Liver (tissue), 9 donors: Measurements from ENCODE around the gene KRT222. TPM values are rescaled to one million over a fixed set of nuclear protein-coding genes. Genes with fewer than 3 reads are reported as not detected.
A peak's percentile ranks its signal among the peaks of the same experiment; 100 is the strongest.

Experiments used
- DNase-seq: peaks from one replicate; pipeline ENCODE4 v3.0.0-alpha.2; 2017; ENCODE audit warnings: low spot score
- H3K27ac ChIP-seq, 2 donors: one replicate each; pipeline ENCODE4 v1.7.0; 2013; ENCODE audit warnings: inconsistent platforms in 2 of 2, low read length in 2 of 2, control low read depth in 1 of 2, low read depth in 1 of 2, mild to moderate bottlenecking in 1 of 2
- H3K27me3 ChIP-seq, 4 donors: one replicate each; pipeline versions ENCODE4 v1.6.1 to v1.7.0; 2013; ENCODE audit warnings: low read length in 3 of 4, inconsistent platforms in 1 of 4, mild to moderate bottlenecking in 1 of 4, moderate library complexity in 1 of 4; ENCODE audit not compliant: control insufficient read depth in 4 of 4, insufficient read depth in 4 of 4
- H3K36me3 ChIP-seq, 4 donors: one replicate each; pipeline versions ENCODE4 v1.6.1 to v1.7.0; 2013; ENCODE audit warnings: low read length in 3 of 4, mild to moderate bottlenecking in 3 of 4, low read depth in 1 of 4, moderate library complexity in 1 of 4; ENCODE audit not compliant: control insufficient read depth in 4 of 4, insufficient read depth in 3 of 4
- H3K4me1 ChIP-seq, 4 donors: one replicate each; pipeline versions ENCODE4 v1.6.1 to v1.7.0; 2013; ENCODE audit warnings: low read length in 3 of 4, mild to moderate bottlenecking in 3 of 4, moderate library complexity in 1 of 4; ENCODE audit not compliant: control insufficient read depth in 4 of 4, insufficient read depth in 4 of 4
- H3K4me3 ChIP-seq, 3 donors: one replicate each; pipeline versions ENCODE4 v1.6.1 to v1.7.0; 2013; ENCODE audit warnings: low read length in 3 of 3, control low read depth in 1 of 3, low read depth in 1 of 3, mild to moderate bottlenecking in 1 of 3
- H3K9ac ChIP-seq, 2 donors: one replicate each; pipeline ENCODE4 v1.7.0; 2013; ENCODE audit warnings: low read length in 2 of 2, mild to moderate bottlenecking in 2 of 2, moderate library complexity in 2 of 2, control low read depth in 1 of 2, low read depth in 1 of 2
- H3K9me3 ChIP-seq, 4 donors: one replicate each; pipeline versions ENCODE4 v1.6.1 to v1.7.0; 2013; ENCODE audit warnings: low read length in 3 of 4; ENCODE audit not compliant: control insufficient read depth in 4 of 4
- EGR1 ChIP-seq, 2 donors: IDR thresholded peaks; 2 replicates each; pipeline ENCODE4 v1.6.1; 2016 to 2018; ENCODE audit warnings: antibody characterized with exemption in 2 of 2, low read depth in 2 of 2
- FOXA1 ChIP-seq: IDR thresholded peaks from 2 replicates; pipeline ENCODE4 v1.6.1; 2016; ENCODE audit warnings: antibody characterized with exemption
- FOXA2 ChIP-seq: IDR thresholded peaks from 2 replicates; pipeline ENCODE4 v1.6.1; 2016; ENCODE audit warnings: antibody characterized with exemption
- GABPA ChIP-seq, 2 donors: IDR thresholded peaks in 1 of 2; conservative IDR thresholded peaks in 1 of 2; 2 replicates each; pipeline ENCODE4 v1.6.1; 2016; ENCODE audit warnings: antibody characterized with exemption in 2 of 2, mild to moderate bottlenecking in 1 of 2, moderate library complexity in 1 of 2
- HNF4A ChIP-seq, 2 donors: conservative IDR thresholded peaks; 2 replicates each; pipeline ENCODE4 v1.6.1; 2016; ENCODE audit warnings: antibody characterized with exemption in 2 of 2, mild to moderate bottlenecking in 2 of 2
- JUND ChIP-seq, 2 donors: IDR thresholded peaks; 2 replicates each; pipeline ENCODE4 v1.6.1; 2016; ENCODE audit warnings: antibody characterized with exemption in 2 of 2
- NR2F2 ChIP-seq: IDR thresholded peaks from 2 replicates; pipeline ENCODE4 v1.6.1; 2016; ENCODE audit warnings: antibody characterized with exemption
- RAD21 ChIP-seq, 2 donors: IDR thresholded peaks; 2 replicates each; pipeline ENCODE4 v1.6.1; 2016; ENCODE audit warnings: antibody characterized with exemption in 2 of 2, mild to moderate bottlenecking in 2 of 2
- RXRA ChIP-seq, 2 donors: IDR thresholded peaks; 2 replicates each; pipeline ENCODE4 v1.6.1; 2017 to 2018; ENCODE audit warnings: antibody characterized with exemption in 2 of 2, mild to moderate bottlenecking in 1 of 2
- TAF1 ChIP-seq: conservative IDR thresholded peaks from 2 replicates; pipeline ENCODE4 v1.6.1; 2016; ENCODE audit warnings: antibody characterized with exemption, mild to moderate bottlenecking
- YY1 ChIP-seq: IDR thresholded peaks from 2 replicates; pipeline ENCODE4 v1.6.1; 2016; ENCODE audit warnings: antibody characterized with exemption, mild to moderate bottlenecking
- WGBS: extraction: QIAGEN DNeasy Blood & Tissue Kit; methylation state at CpG from one replicate; pipeline ENCODE4 v1.1.7; 2013; 5-methylcytosine and 5-hydroxymethylcytosine counted together
- polyA plus RNA-seq, 2 donors: library from polyadenylated mRNA; stranded (reverse) in 1 of 2; unstranded in 1 of 2; fragments of 200-250 nt in 1 of 2; fragments of >200 nt in 1 of 2; fragmentation: Nextera tagmentation in 1 of 2; extraction: Ambion mirVana in 1 of 2; gene quantifications; one replicate each; pipeline versions ENCODE4 v1.2.1 to v1.2.3, GENCODE V29; 2013 to 2015
- total RNA-seq, 2 donors: library from RNA; depleted of rRNA; stranded (reverse); fragments of >200 nt; gene quantifications; one replicate each; pipeline ENCODE4 v1.2.3, GENCODE V29; 2014
- TF ChIP-seq, protein P1 (sequence below): IDR thresholded peaks from 2 replicates; pipeline ENCODE4 v1.6.1; 2016; ENCODE audit warnings: antibody characterized with exemption, mild to moderate bottlenecking
- TF ChIP-seq, protein P2 (sequence below): IDR thresholded peaks from 2 replicates; pipeline ENCODE4 v1.6.1; 2016; ENCODE audit warnings: antibody characterized with exemption
- TF ChIP-seq, protein P3 (sequence below): IDR thresholded peaks from 2 replicates; pipeline ENCODE4 v1.6.1; 2016; ENCODE audit warnings: antibody characterized with exemption
- TF ChIP-seq, protein P4 (sequence below): fragments of 150-350 bp; IDR thresholded peaks from 2 replicates; pipeline ENCODE4 v1.5.1; 2017; ENCODE audit warnings: improper control_type of control experiment, low read depth, low read length; ENCODE audit not compliant: missing input control
- donor health status: healthy.
- donor health status: healthy.
- donor health status: healthy.
- donor health status: healthy.
- donor health status: healthy.

KRT222 gene
- total and polyA plus RNA-seq, 4 donors: 1.9 to 5.6 (median 2.9) TPM

DNA sequence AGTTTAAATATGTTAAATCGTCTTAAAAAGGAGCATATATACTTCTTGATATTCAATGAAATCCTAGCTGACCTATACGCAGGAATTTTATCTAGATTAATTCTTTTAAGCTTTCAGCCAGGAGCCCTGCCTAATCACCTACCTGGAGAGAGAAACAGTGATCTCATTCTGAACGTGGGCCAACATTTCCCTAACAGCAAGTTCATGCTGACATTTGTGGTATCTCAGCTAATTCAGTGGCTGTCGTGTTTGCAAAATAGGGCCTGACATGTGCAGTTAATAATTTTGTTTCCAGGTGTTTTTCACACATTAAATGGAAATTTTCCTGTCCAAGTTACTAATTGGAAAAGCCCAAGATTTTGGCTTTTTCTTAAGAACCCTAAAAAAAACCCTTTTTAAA lies 21.2 kb upstream of the KRT222 start:
- 52% methylated on average over 4 of the region's 4 CpGs for WGBS

DNA sequence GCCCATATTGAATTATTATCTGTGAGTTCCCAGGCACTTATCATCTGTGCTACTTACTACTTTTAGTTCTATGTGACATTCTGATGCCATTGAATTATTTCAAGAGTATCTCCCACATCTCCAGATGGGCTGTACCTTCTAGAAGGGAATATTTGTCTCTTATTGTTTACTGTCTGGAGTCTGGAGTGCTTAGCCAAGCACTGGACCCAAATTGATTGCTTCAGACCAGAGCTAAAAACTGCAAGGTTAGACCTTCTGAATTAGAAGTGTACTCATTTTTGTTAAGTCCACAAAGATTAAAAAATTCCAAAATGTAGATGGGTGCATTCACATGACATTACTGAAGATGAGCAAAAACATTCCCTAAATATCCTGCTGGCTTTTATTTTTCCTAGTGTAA lies 16.0 kb upstream of the KRT222 start:
- Histone ChIP-seq H3K9ac (no peak overlapping the region), H3K36me3 (no peaks in the 10 kb centered on the region), H3K27me3 (no peaks in the 10 kb centered on the region), H3K9me3 (no peaks in the 10 kb centered on the region), H3K4me3 (no peak overlapping the region), H3K27ac (no peak overlapping the region), H3K4me1 (peaks cover 1 to 13% (median 12%) of the 10 kb centered on the region in 4 donors)
- TF ChIP-seq RAD21 (IDR thresholded peaks at IDR 0.05) (no peak), FOXA2 (no peak), HNF4A (conservative IDR thresholded peaks at IDR 0.05) (no peak), RXRA (IDR thresholded peaks at IDR 0.05) (no peak), YY1 (no peak), NR2F2 (no peak), GABPA (IDR thresholded peaks at IDR 0.05 in 1 of 2, conservative IDR thresholded peaks at IDR 0.05 in 1 of 2) (no peak), FOXA1 (no peak), EGR1 (IDR thresholded peaks at IDR 0.05; ENCODE audit: low read depth in 2 of 2) (no peak), TAF1 (no peak)
- TF ChIP-seq, protein P1, sequence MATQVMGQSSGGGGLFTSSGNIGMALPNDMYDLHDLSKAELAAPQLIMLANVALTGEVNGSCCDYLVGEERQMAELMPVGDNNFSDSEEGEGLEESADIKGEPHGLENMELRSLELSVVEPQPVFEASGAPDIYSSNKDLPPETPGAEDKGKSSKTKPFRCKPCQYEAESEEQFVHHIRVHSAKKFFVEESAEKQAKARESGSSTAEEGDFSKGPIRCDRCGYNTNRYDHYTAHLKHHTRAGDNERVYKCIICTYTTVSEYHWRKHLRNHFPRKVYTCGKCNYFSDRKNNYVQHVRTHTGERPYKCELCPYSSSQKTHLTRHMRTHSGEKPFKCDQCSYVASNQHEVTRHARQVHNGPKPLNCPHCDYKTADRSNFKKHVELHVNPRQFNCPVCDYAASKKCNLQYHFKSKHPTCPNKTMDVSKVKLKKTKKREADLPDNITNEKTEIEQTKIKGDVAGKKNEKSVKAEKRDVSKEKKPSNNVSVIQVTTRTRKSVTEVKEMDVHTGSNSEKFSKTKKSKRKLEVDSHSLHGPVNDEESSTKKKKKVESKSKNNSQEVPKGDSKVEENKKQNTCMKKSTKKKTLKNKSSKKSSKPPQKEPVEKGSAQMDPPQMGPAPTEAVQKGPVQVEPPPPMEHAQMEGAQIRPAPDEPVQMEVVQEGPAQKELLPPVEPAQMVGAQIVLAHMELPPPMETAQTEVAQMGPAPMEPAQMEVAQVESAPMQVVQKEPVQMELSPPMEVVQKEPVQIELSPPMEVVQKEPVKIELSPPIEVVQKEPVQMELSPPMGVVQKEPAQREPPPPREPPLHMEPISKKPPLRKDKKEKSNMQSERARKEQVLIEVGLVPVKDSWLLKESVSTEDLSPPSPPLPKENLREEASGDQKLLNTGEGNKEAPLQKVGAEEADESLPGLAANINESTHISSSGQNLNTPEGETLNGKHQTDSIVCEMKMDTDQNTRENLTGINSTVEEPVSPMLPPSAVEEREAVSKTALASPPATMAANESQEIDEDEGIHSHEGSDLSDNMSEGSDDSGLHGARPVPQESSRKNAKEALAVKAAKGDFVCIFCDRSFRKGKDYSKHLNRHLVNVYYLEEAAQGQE: no peak
- TF ChIP-seq, protein P2, sequence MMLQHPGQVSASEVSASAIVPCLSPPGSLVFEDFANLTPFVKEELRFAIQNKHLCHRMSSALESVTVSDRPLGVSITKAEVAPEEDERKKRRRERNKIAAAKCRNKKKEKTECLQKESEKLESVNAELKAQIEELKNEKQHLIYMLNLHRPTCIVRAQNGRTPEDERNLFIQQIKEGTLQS: no peak
- TF ChIP-seq, protein P3, sequence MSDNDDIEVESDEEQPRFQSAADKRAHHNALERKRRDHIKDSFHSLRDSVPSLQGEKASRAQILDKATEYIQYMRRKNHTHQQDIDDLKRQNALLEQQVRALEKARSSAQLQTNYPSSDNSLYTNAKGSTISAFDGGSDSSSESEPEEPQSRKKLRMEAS: no peak
- DNase-seq: no peak

More for the DNA sequence above, 21.2 kb upstream of the KRT222 start:
- no peaks in the 10 kb centered on the region for H3K36me3 ChIP-seq
- H3K9ac ChIP-seq: no peak overlapping the region
- no peak overlapping the region for H3K4me3 ChIP-seq
- H3K4me1 ChIP-seq: peaks cover 1 to 16% (median 9%) of the 10 kb centered on the region in 4 donors
- H3K27ac ChIP-seq: no peak overlapping the region
- no peaks in the 10 kb centered on the region for H3K27me3 ChIP-seq
- no peak for DNase-seq
- H3K9me3 ChIP-seq: no peaks in the 10 kb centered on the region
- TF ChIP-seq RAD21 (IDR thresholded peaks at IDR 0.05): no peak
- TF ChIP-seq, protein P4, sequence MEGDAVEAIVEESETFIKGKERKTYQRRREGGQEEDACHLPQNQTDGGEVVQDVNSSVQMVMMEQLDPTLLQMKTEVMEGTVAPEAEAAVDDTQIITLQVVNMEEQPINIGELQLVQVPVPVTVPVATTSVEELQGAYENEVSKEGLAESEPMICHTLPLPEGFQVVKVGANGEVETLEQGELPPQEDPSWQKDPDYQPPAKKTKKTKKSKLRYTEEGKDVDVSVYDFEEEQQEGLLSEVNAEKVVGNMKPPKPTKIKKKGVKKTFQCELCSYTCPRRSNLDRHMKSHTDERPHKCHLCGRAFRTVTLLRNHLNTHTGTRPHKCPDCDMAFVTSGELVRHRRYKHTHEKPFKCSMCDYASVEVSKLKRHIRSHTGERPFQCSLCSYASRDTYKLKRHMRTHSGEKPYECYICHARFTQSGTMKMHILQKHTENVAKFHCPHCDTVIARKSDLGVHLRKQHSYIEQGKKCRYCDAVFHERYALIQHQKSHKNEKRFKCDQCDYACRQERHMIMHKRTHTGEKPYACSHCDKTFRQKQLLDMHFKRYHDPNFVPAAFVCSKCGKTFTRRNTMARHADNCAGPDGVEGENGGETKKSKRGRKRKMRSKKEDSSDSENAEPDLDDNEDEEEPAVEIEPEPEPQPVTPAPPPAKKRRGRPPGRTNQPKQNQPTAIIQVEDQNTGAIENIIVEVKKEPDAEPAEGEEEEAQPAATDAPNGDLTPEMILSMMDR: no peak
- peak in 1 of 2 donors; percentile 42 for TF ChIP-seq JUND (IDR thresholded peaks at IDR 0.05)
